K562 (cell line): ENCODE data around the gene RBM45. TPM values are rescaled to one million over a fixed set of nuclear protein-coding genes. Genes with fewer than 3 reads are reported as not detected.

Experiments used
- BRD9 ChIP-seq: fragments of 450-650 bp; IDR thresholded peaks from 2 replicates; pipeline ENCODE4 v1.6.1; 2018; ENCODE audit warnings: low read depth; ENCODE audit not compliant: partially characterized antibody
- CCAR2 ChIP-seq: fragments of 200-400 bp; formaldehyde crosslinking; IDR thresholded peaks from 2 replicates; pipeline ENCODE4 v1.6.1; 2017; ENCODE audit warnings: mild to moderate bottlenecking, low read depth, low read length
- E2F5 ChIP-seq: sonication (generic); formaldehyde crosslinking; IDR thresholded peaks from 2 replicates; pipeline ENCODE4 v1.8.0; 2022; ENCODE audit warnings: mild to moderate bottlenecking, missing genetic modification reagents
- HDAC1 ChIP-seq, 2 experiments: fragments of 450-650 bp; IDR thresholded peaks; 2 replicates each; pipeline ENCODE4 v1.6.1; 2016 to 2017; ENCODE audit warnings: inconsistent platforms in 1 of 2, mild to moderate bottlenecking in 1 of 2, moderate library complexity in 1 of 2
- HDAC2 ChIP-seq: fragments of 450-650 bp; IDR thresholded peaks from 2 replicates; pipeline ENCODE4 v1.6.1; 2016; ENCODE audit warnings: mild to moderate bottlenecking
- JUND ChIP-seq, 2 experiments: IDR thresholded peaks; 2 replicates in 1 of 2; 3 replicates in 1 of 2; pipeline ENCODE4 v1.6.1; 2011; ENCODE audit warnings: borderline replicate concordance in 2 of 2, low read depth in 2 of 2, low read length in 2 of 2, improper control_type of control experiment in 1 of 2, missing biosample characterization in 1 of 2, missing genetic modification characterization in 1 of 2, missing genetic modification reagents in 1 of 2
- MAFK ChIP-seq: IDR thresholded peaks from 2 replicates; pipeline ENCODE4 v1.6.1; 2011; ENCODE audit warnings: low read length, improper control_type of control experiment
- NFIX ChIP-seq: fragments of 250-450 bp; sonication (Bioruptor Pico); IDR thresholded peaks from 2 replicates; pipeline ENCODE4 v1.4.0; 2020; ENCODE audit warnings: low read depth, mild to moderate bottlenecking, moderate library complexity
- NKRF ChIP-seq: fragments of 450-650 bp; IDR thresholded peaks from 2 replicates; pipeline ENCODE4 v1.6.1; 2016; ENCODE audit warnings: borderline replicate concordance
- NUFIP1 ChIP-seq: fragments of 450-650 bp; IDR thresholded peaks from 2 replicates; pipeline ENCODE4 v1.6.1; 2018; ENCODE audit not compliant: partially characterized antibody
- PHB2 ChIP-seq: fragments of 450-650 bp; IDR thresholded peaks from 2 replicates; pipeline ENCODE4 v1.6.1; 2017; ENCODE audit warnings: low read depth
- PHTF2 ChIP-seq: fragments of 250-450 bp; sonication (Bioruptor Pico); IDR thresholded peaks from 2 replicates; pipeline ENCODE4 v1.5.0; 2021; ENCODE audit warnings: mild to moderate bottlenecking
- PTBP1 ChIP-seq: fragments of 200-400 bp; formaldehyde crosslinking; IDR thresholded peaks from 2 replicates; pipeline ENCODE4 v1.6.1; 2017; ENCODE audit warnings: low read depth, low read length
- RBM15 ChIP-seq: fragments of 200-400 bp; formaldehyde crosslinking; IDR thresholded peaks from 2 replicates; pipeline ENCODE4 v1.6.1; 2018; ENCODE audit warnings: mild to moderate bottlenecking, low read length, moderate library complexity; ENCODE audit not compliant: insufficient read depth
- TAF7 ChIP-seq: fragments of 450-650 bp; IDR thresholded peaks from 2 replicates; pipeline ENCODE4 v1.6.1; 2016; ENCODE audit warnings: missing genetic modification characterization, missing compliant biosample characterization
- TCF3 ChIP-seq: sonication (generic); formaldehyde crosslinking; IDR thresholded peaks from 2 replicates; pipeline ENCODE4 v1.4.0; 2020; ENCODE audit warnings: mild to moderate bottlenecking, missing genetic modification reagents
- ZBTB26 ChIP-seq: fragments of 450-650 bp; formaldehyde crosslinking; IDR thresholded peaks from 2 replicates; pipeline ENCODE4 v1.4.0; 2022; ENCODE audit warnings: missing genetic modification characterization
- ZBTB8A ChIP-seq: fragments of 450-650 bp; IDR thresholded peaks from 2 replicates; pipeline ENCODE4 v1.6.1; 2018; ENCODE audit warnings: mild to moderate bottlenecking, moderate library complexity; ENCODE audit not compliant: partially characterized antibody
- ZC3H4 ChIP-seq: sonication (generic); formaldehyde crosslinking; IDR thresholded peaks from 2 replicates; pipeline ENCODE4 v1.9.0; 2021; ENCODE audit warnings: missing genetic modification reagents, borderline replicate concordance
- ZEB2 ChIP-seq: fragments of 450-650 bp; IDR thresholded peaks from 2 replicates; pipeline ENCODE4 v1.6.1; 2016
- ZNF24 ChIP-seq: fragments of 450-650 bp; IDR thresholded peaks from 2 replicates; pipeline ENCODE4 v1.6.1; 2016
- ZNF324 ChIP-seq: fragments of 250-450 bp; sonication (Bioruptor Pico); IDR thresholded peaks from 2 replicates; pipeline ENCODE4 v1.4.0; 2020; ENCODE audit warnings: mild to moderate bottlenecking
- ZNF41 ChIP-seq: fragments of 250-450 bp; sonication (Bioruptor Pico); conservative IDR thresholded peaks from 2 replicates; pipeline ENCODE4 v1.4.0; 2020; ENCODE audit warnings: mild to moderate bottlenecking
- ZNF445 ChIP-seq: fragments of 250-450 bp; sonication (Bioruptor Pico); IDR thresholded peaks from 2 replicates; pipeline ENCODE4 v1.4.0; 2020; ENCODE audit warnings: low read depth, mild to moderate bottlenecking, moderate library complexity
- ZNF507 ChIP-seq: conservative IDR thresholded peaks from 2 replicates; pipeline ENCODE4 v1.6.1; 2017; ENCODE audit warnings: missing genetic modification characterization, missing compliant biosample characterization
- ZNF717 ChIP-seq: fragments of 250-450 bp; sonication (Bioruptor Pico); IDR thresholded peaks from 2 replicates; pipeline ENCODE4 v1.5.0; 2021
- polyA plus RNA-seq, 8 experiments: library from polyadenylated mRNA; depleted of rRNA in 4 of 8; stranded (reverse) in 5 of 8; unstranded in 3 of 8; fragments of >200 nt; fragmentation: Nextera tagmentation in 2 of 8; fragmentation: Illumina TruSeq in 1 of 8; extraction: Ambion mirVana in 2 of 8; extraction: Trizol in 1 of 8; gene quantifications; 2 replicates each; pipeline versions ENCODE4 v1.2.1 to v1.2.3, GENCODE V29; 2011 to 2014; ENCODE audit warnings: inconsistent platforms in 1 of 8, missing spikeins in 1 of 8
- total RNA-seq, 7 experiments: library from RNA; depleted of rRNA in 6 of 7; stranded (reverse); fragments of >200 nt in 6 of 7; fragmentation: Illumina TruSeq in 2 of 7; extraction: Trizol in 2 of 7; gene quantifications; 2 replicates each; pipeline versions ENCODE4 v1.2.1 to v1.2.3, GENCODE V29; 2011 to 2021; ENCODE audit warnings: low replicate concordance in 1 of 7

The RBM45 gene
- total and polyA plus RNA-seq, 9 of the 15 experiments (the other 6 are each of a cell fraction or from before 2014, with no cell fraction given) = 6.7 to 22.0 (median 15.0) TPM

DNA sequence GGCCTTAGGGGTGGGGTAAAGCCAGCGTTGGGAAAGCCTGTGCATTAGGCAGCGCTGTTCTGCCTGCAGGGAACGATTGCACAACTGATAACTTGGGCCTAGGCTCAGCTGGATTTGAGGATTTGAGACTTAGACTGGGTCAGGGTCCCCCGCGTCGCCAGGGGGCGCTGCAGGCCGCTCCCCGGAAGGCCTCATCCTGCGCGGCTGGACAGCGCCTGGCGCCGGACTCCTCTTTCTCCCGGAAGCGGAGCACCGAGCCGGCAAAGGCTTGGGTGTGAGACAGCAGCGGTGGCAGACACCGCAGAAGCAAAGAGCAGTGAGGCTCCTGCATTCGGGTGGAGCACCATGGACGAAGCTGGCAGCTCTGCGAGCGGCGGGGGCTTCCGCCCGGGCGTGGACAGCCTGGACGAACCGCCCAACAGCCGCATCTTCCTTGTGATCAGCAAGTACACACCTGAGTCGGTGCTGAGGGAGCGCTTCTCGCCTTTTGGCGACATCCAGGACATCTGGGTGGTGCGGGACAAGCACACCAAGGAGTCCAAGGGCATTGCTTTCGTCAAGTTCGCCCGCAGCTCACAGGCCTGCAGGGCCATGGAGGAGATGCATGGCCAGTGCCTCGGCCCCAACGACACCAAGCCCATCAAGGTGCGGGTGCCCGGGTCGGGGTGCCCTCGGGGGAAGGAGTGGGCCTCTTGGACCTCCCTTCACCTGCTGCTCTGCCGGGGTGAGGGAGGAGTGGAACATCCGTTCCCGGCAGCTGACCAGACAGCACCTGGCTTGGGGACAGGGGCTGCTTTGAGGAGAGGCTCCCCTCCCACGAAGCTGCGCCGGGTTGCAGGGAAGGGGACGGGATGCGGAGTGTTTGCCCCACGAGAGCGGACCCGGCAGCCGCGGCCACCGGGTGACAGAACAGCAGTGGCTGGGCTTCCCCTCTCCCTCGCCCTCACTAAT is at the start of gene RBM45 (continued):
- TF ChIP-seq JUND (IDR thresholded peaks at IDR 0.05; ENCODE audit: borderline replicate concordance, low read depth, low read length) = peak; percentile 72
- TF ChIP-seq JUND (tag; IDR thresholded peaks at IDR 0.05; ENCODE audit: borderline replicate concordance, low read depth, low read length) = no peak; the same call in 2 of the 3 replicates
- peak; percentile 69; the same call in 1 of the 2 replicates for TF ChIP-seq ZEB2
- TF ChIP-seq RBM15 = no peak
- TF ChIP-seq CCAR2 = no peak
- TF ChIP-seq ZNF324 (CRISPR knock-in tag) = no peak
- peak; percentile 25; the same call in 1 of the 2 replicates for TF ChIP-seq MAFK
- peak; percentile 81; the same call in 1 of the 2 replicates for TF ChIP-seq NKRF
- TF ChIP-seq PHB2 = no peak
- TF ChIP-seq NFIX = no peak
- TF ChIP-seq HDAC2 = 0 out of 2 replicates have a peak, but pooled peaks have one; percentile 41
- no peak for TF ChIP-seq ZNF717 (CRISPR knock-in tag)
- TF ChIP-seq ZBTB26 (CRISPR knock-in tag) = no peak
- no peak for TF ChIP-seq ZNF445 (CRISPR knock-in tag)
- no peak for TF ChIP-seq PTBP1
- no peak for TF ChIP-seq ZNF507
- no peak for TF ChIP-seq BRD9
- TF ChIP-seq TCF3 (CRISPR knock-in tag) = peak; percentile 42; the same call in 1 of the 2 replicates
- no peak; the same call in 1 of the 2 replicates for TF ChIP-seq ZNF24
- TF ChIP-seq NUFIP1 = no peak
- TF ChIP-seq ZC3H4 (CRISPR knock-in tag) = no peak
- no peak for TF ChIP-seq E2F5 (CRISPR knock-in tag)
- TF ChIP-seq ZBTB8A = no peak
- peak in 1 of 2 experiments; percentile 92; a peak in 2 of 4 replicates for TF ChIP-seq HDAC1 (IDR thresholded peaks at IDR 0.05)
- TF ChIP-seq TAF7 = peak; percentile 55; the same call in 1 of the 2 replicates
- no peak for TF ChIP-seq PHTF2 (CRISPR knock-in tag)
- no peak for TF ChIP-seq ZNF41 (CRISPR knock-in tag)
